Caco-2 (cell line): ENCODE measurements around the gene INKA2. TPM values are rescaled to one million over a fixed set of nuclear protein-coding genes. Genes with fewer than 3 reads are reported as not detected.

Source experiments
- BruUV-seq: library from RNA; stranded (reverse); fragments of 400-500 nt; replicated peaks from 2 replicates; lab custom pipeline; 2021; lab: Mats Ljungman, UMichigan
- CTCF ChIA-PET: fragments of 300-600 bp; sonication (Branson Sonifier 250); formaldehyde crosslinking; loops from one replicate; lab custom pipeline; 2022; ENCODE audit warnings: antibody characterized with exemption; lab: Charles Lee
- POLR2A ChIA-PET: fragments of 300-600 bp; sonication (Branson Sonifier 250); formaldehyde crosslinking; loops from one replicate; lab custom pipeline; 2022; ENCODE audit warnings: antibody characterized with exemption; lab: Charles Lee
- DNase-seq, 2 experiments: peaks; one replicate each; pipeline versions ENCODE4 v3.0.0 to v3.0.0-alpha.2; 2020 to 2022
- H3K27me3 ChIP-seq: replicated peaks from 2 replicates; pipeline ENCODE4 v1.6.0; 2011; ENCODE audit warnings: low read length; ENCODE audit not compliant: control insufficient read depth, insufficient read depth
- H3K36me3 ChIP-seq: 2 replicates; pipeline ENCODE4 v1.5.1; 2011; ENCODE audit warnings: low read length; ENCODE audit not compliant: control insufficient read depth, insufficient read depth
- H3K4me1 ChIP-seq: fragments of 250-450 bp; sonication (Bioruptor Pico); 2 replicates; pipeline ENCODE4 v1.5.1; 2020; ENCODE audit warnings: mild to moderate bottlenecking
- H3K4me3 ChIP-seq: 2 replicates; pipeline ENCODE4 v1.5.1; 2011; ENCODE audit warnings: low read depth, mild to moderate bottlenecking, control low read depth, low read length
- H3K9me3 ChIP-seq: fragments of 250-450 bp; sonication (Bioruptor Pico); 2 replicates; pipeline ENCODE4 v1.5.1; 2020; ENCODE audit warnings: mild to moderate bottlenecking, moderate library complexity
- H3K27ac Mint-ChIP-seq: one replicate; pipeline ENCODE4 v1.8.0; 2022; ENCODE audit warnings: mixed read lengths; ENCODE audit not compliant: unreplicated experiment
- H3K27me3 Mint-ChIP-seq: one replicate; pipeline ENCODE4 v1.8.0; 2022; ENCODE audit warnings: mixed read lengths; ENCODE audit not compliant: insufficient read depth, unreplicated experiment
- H3K36me3 Mint-ChIP-seq: one replicate; pipeline ENCODE4 v1.8.0; 2022; ENCODE audit warnings: mild to moderate bottlenecking, mixed read lengths; ENCODE audit not compliant: insufficient read depth, unreplicated experiment
- H3K4me1 Mint-ChIP-seq: one replicate; pipeline ENCODE4 v1.8.0; 2022; ENCODE audit warnings: low read depth, mixed read lengths; ENCODE audit not compliant: unreplicated experiment
- H3K4me3 Mint-ChIP-seq: one replicate; pipeline ENCODE4 v1.8.0; 2022; ENCODE audit warnings: mild to moderate bottlenecking, moderate library complexity, mixed read lengths; ENCODE audit not compliant: unreplicated experiment
- H3K9me3 Mint-ChIP-seq: one replicate; pipeline ENCODE4 v1.8.0; 2022; ENCODE audit warnings: mixed read lengths; ENCODE audit not compliant: unreplicated experiment
- intact Hi-C: fragments of 100-400 bp; cut with micrococcal nuclease; formaldehyde crosslinking; loops from one replicate; pipeline ENCODE4 v1.10.0; 2022; ENCODE audit not compliant: unreplicated experiment
- total RNA-seq: library from RNA; stranded (reverse); gene quantifications from 2 replicates; pipeline ENCODE4 v1.2.3, GENCODE V29; 2022
- TF ChIP-seq, protein P1 (sequence below), 2 experiments: fragments of 200-600 bp in 1 of 2; IDR thresholded peaks; 1 replicate in 1 of 2; 2 replicates in 1 of 2; pipeline versions ENCODE4 v1.5.1 to v1.8.0; 2011 to 2022; ENCODE audit warnings: antibody characterized with exemption in 1 of 2, control low read depth in 1 of 2, inconsistent platforms in 1 of 2, low read depth in 1 of 2, low read length in 1 of 2, mild to moderate bottlenecking in 1 of 2, moderate library complexity in 1 of 2; ENCODE audit not compliant: insufficient read depth in 1 of 2, severe bottlenecking in 1 of 2, unreplicated experiment in 1 of 2

INKA2 gene
- total RNA-seq, 1 experiment from 2014 or later, result 5.8 TPM

DNA sequence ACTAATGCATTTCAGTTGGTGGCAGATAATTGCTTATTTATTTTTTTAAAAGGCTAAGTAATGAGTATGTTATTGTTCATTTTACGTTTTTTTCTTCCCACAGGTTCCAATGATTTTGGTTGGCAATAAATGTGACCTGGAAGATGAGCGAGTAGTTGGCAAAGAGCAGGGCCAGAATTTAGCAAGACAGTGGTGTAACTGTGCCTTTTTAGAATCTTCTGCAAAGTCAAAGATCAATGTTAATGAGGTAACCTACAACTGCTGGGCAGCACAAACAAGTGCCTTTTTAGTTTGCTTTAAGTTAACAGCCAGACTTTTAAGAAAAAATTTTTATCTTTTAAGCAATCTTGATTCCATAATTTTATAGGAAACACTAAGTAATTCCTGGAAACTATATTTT lies 35.0 kb downstream of the INKA2 start:
- BruUV-seq, result no TSS peak
- TF ChIP-seq, protein P1, sequence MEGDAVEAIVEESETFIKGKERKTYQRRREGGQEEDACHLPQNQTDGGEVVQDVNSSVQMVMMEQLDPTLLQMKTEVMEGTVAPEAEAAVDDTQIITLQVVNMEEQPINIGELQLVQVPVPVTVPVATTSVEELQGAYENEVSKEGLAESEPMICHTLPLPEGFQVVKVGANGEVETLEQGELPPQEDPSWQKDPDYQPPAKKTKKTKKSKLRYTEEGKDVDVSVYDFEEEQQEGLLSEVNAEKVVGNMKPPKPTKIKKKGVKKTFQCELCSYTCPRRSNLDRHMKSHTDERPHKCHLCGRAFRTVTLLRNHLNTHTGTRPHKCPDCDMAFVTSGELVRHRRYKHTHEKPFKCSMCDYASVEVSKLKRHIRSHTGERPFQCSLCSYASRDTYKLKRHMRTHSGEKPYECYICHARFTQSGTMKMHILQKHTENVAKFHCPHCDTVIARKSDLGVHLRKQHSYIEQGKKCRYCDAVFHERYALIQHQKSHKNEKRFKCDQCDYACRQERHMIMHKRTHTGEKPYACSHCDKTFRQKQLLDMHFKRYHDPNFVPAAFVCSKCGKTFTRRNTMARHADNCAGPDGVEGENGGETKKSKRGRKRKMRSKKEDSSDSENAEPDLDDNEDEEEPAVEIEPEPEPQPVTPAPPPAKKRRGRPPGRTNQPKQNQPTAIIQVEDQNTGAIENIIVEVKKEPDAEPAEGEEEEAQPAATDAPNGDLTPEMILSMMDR (IDR thresholded peaks at IDR 0.05; ENCODE audit: insufficient read depth in 1 of 2, low read depth in 1 of 2, low read length in 1 of 2, severe bottlenecking in 1 of 2, unreplicated experiment in 1 of 2), result no peak
- POLR2A ChIA-PET, result no interaction called here

DNA sequence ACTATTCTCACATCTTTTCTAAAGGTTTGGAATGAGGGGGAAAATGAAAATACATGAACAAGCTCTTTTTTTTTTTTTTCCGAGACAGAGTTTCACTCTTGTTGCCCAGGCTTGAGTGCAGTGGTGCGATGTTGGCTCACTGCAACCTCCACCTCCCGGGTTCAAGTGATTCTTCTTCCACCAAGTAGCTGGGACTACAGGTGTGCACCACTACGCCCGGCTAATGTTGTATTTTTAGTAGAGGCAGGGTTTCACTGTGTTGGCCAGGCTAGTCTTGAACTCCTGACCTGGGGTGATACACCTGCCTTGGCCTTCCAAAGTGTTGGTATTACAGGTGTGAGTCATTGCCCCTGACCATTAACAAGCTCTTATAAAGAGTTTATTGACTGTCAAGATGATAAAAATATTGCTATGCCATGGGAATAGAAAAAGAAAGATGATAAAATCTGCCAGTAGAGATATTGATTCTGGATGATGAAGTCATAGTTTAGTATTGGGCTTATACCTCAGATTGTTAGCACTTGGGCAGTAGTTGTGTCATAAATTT lies 36.6 kb downstream of the INKA2 start:
- ChIA-PET CTCF (no interaction called here), POLR2A (no interaction called here)
- Mint-ChIP-seq H3K36me3 (peaks cover 56% of the 10 kb centered on the region), H3K4me3 (no peak overlapping the region), H3K27ac (no peak overlapping the region), H3K27me3 (no peaks in the 10 kb centered on the region), H3K9me3 (no peaks in the 10 kb centered on the region), H3K4me1 (peaks cover 17% of the 10 kb centered on the region)
- Histone ChIP-seq H3K4me3 (no peak overlapping the region), H3K36me3 (no peaks in the 10 kb centered on the region), H3K27me3 (no peaks in the 10 kb centered on the region), H3K4me1 (peaks cover 20% of the 10 kb centered on the region), H3K9me3 (no peaks in the 10 kb centered on the region)
- intact Hi-C loops, result no loop called here
- DNase-seq, result no peak
- no TSS peak for BruUV-seq
- TF ChIP-seq, protein P1 (IDR thresholded peaks at IDR 0.05; ENCODE audit: insufficient read depth in 1 of 2, low read depth in 1 of 2, low read length in 1 of 2, severe bottlenecking in 1 of 2, unreplicated experiment in 1 of 2), result no peak

More for the DNA sequence above, 35.0 kb downstream of the INKA2 start:
- Histone ChIP-seq H3K9me3 (no peaks in the 10 kb centered on the region), H3K36me3 (no peaks in the 10 kb centered on the region), H3K4me3 (no peak overlapping the region), H3K27me3 (no peaks in the 10 kb centered on the region), H3K4me1 (peaks cover 6% of the 10 kb centered on the region)
- no peaks in the 10 kb centered on the region for H3K9me3 Mint-ChIP-seq
- no peak for DNase-seq
- CTCF ChIA-PET, result interaction anchor here (1.3 kb wide), 1 partner anchor 222 kb away, joined by 3 read pairs; no protein-coding TSS in a partner anchor
- intact Hi-C loops, result no loop called here
- no peaks in the 10 kb centered on the region for H3K27me3 Mint-ChIP-seq
- H3K4me3 Mint-ChIP-seq, result no peak overlapping the region
- no peak overlapping the region for H3K27ac Mint-ChIP-seq
- peaks cover 62% of the 10 kb centered on the region for H3K36me3 Mint-ChIP-seq
- peaks cover 10% of the 10 kb centered on the region for H3K4me1 Mint-ChIP-seq

DNA sequence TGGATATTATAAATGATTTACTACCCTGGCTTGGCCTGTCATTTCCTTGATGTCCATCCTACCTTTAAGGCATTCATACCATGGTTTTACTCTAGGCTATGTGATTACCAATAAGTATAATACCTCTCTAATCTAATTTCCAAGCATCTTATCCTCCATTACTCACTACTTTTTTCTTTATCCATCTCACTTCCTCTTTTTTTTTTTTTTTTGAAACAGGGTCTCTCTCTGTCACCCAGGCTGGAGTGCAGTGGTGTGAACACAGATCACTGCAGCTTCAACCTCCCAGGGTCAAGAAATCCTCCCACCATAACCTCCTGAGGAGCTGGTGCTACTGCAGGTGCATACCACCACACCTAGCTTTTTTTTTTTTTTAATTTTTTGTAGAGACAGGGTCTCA lies 39.9 kb downstream of the INKA2 start:
- H3K9me3 ChIP-seq, result no peaks in the 10 kb centered on the region
- intact Hi-C loops, result no loop called here
- peaks cover 17% of the 10 kb centered on the region for H3K4me1 Mint-ChIP-seq
- peak overlapping the region; percentile 29 for H3K4me3 Mint-ChIP-seq
- peak overlapping the region; percentile 63 for H3K27ac Mint-ChIP-seq
- H3K27me3 Mint-ChIP-seq, result no peaks in the 10 kb centered on the region
- BruUV-seq, result no TSS peak
- DNase-seq, result no peak
- H3K27me3 ChIP-seq, result no peaks in the 10 kb centered on the region
- ChIA-PET CTCF (interaction anchor here (0.6 kb wide), 1 partner anchor 48 kb away, joined by 3 read pairs; no protein-coding TSS in a partner anchor), POLR2A (no interaction called here)
- H3K9me3 Mint-ChIP-seq, result no peaks in the 10 kb centered on the region
- no peak overlapping the region for H3K4me3 ChIP-seq
- H3K36me3 ChIP-seq, result no peaks in the 10 kb centered on the region
- H3K36me3 Mint-ChIP-seq, result peaks cover 41% of the 10 kb centered on the region
- H3K4me1 ChIP-seq, result peaks cover 16% of the 10 kb centered on the region; the same call in 1 of the 2 replicates
- TF ChIP-seq, protein P1 (IDR thresholded peaks at IDR 0.05; ENCODE audit: insufficient read depth in 1 of 2, low read depth in 1 of 2, low read length in 1 of 2, severe bottlenecking in 1 of 2, unreplicated experiment in 1 of 2), result no peak
